NCI-H2029 (cell line): Measurements from ENCODE around the gene NPPA.
A peak's percentile ranks its signal among the peaks of the same experiment; 100 is the strongest.
"Not testable (repeated sequence)": the region's sequence is repeated elsewhere in the genome, so short reads cannot be mapped to it uniquely, and the experiment has no call there.

Experiments
- DNase-seq: peaks from one replicate; lab custom pipeline; 2025; lab: John Stamatoyannopoulos, UW

The NPPA gene

DNA sequence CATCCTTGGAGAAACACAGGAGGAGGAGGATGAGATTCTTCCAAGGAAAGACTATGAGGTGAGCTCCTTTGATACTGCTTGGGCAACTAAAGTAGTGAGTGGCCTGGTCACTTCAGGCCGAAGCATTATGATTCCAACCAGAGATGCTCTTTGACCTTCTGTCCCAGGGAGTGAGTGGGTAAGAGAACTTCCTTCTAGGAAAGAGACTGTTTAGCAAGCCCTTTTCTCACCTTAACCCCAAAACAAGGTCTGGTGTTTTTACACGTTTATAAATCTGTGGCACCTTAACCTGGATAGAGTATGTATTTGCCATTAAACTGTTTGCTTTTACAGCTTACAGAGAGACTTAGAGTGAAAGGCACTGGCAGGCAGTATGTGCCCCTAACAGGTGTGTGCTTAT is 40.5 kb downstream of the NPPA start:
- DNase-seq, result no peak

DNA sequence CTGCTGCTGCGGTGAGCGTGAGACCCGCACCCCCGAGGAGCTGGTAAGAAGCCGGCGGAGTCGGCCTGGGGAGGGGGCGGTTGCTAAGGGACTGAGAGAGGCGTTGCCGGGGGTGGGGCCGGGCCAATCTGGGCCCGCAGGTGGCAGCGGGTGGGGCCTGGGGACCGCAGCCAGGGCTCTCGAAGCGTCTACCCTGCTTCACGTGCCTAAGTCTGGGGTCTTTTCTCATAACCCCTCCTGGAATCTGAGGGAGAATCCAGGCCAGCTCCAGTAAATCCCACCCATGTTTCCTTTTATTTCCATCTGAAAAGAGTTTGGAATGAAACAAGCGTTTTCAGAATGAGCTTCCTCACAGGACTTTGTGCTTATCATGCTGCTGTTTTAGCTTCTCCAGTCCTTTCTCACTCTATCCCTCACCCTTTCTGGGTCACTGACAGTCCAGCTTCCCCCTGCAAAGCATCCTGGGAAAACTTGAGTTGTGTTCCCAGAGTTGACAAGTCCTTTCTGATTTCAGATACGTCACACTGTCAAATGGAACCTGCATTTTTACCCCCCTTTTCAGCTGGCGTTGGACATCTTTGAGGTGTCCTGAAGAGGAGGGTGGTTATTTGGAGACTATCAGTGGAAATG is 41.2 kb downstream of the NPPA start:
- no peak for DNase-seq

DNA sequence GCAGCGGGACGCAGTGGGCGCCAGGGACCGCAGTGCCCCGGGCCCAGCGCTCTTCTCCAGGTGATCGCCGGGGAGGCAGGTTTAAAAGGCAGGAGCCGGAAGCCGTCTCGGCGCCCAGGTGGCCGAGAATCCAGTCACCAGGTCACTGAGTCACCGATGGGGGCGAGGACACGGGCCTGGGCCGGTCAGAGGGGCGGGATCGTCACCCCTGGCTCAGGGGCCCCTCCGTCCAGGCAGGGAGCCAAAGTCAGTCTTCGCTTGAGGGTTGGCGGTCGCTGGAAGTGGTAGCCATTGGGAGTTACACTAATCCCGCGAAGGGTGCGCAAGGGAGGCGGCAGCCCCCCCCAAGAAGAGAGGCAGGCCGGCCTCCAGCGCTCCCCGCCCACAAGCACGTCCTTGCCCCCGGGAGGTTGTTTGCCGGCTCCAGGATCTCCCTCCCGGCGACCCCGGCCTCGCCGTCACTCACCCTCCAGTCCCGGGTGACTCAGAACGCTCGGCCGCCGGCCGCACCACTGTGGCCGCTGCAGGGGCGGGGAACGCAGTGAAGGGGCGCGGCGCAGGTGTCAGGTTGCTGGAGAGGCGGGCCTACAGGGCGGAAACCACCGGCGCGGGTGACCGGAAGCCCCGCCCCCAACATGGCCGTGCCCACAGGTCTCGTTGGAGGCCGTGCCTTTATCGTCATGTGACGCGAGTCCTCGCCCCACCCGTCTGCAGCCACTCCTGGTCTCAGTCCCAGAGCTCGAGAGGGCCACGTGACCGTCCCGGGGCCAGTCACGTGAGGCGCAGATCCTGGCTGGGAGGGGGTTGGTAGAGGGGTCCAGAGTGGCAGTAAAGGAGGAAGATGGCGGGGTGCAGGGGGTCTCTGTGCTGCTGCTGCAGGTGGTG is 41.9 kb downstream of the NPPA start, which contains the start of the genes CLCN6 and MTHFR:
TSS of gene CLCN6 (plus strand) at position 770 of the 885 bp plus-strand sequence. CDS start at position 842, 72 bp downstream.
TSS of gene MTHFR (minus strand) at position 543 of the 885 bp plus-strand sequence. CDS start 2,848 bp downstream, outside the sequence.
- peak; percentile 98 for DNase-seq

DNA sequence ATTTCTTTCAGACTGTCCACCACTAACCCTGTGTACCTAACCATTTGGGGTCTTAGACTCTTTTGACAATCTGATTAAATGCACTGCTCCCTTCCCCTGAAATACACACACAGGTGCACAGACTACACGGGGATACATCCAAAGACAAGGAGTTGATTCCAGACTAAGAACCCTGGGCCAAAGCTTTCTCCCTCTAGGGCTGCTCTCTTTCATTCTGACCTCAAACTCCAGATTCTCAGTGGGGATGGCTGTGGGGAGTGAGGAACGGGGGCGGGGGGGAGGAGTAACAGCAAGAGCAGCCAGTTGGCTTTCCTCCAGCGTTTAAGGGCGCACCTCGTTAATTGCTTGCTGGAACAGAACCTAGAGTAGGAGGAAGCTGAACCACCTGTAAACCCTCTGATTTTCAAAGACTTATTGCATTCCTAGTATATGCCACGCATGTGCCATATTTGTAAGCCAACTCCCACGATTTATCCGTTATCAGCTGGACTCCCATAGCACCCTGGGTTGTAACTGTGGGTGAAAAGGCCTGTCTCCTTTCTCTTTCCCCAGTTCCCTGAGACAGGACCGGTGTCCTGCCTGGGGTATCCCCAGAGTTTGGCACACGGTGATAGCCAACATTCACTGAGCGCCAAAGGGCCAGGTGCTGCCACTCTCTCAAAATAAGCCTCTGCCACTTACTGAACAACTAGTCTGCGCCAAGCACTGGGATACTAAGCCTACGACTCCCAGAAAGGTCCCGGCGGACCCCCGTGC is 42.7 kb downstream of the NPPA start:
- peak; percentile 33 for DNase-seq

DNA sequence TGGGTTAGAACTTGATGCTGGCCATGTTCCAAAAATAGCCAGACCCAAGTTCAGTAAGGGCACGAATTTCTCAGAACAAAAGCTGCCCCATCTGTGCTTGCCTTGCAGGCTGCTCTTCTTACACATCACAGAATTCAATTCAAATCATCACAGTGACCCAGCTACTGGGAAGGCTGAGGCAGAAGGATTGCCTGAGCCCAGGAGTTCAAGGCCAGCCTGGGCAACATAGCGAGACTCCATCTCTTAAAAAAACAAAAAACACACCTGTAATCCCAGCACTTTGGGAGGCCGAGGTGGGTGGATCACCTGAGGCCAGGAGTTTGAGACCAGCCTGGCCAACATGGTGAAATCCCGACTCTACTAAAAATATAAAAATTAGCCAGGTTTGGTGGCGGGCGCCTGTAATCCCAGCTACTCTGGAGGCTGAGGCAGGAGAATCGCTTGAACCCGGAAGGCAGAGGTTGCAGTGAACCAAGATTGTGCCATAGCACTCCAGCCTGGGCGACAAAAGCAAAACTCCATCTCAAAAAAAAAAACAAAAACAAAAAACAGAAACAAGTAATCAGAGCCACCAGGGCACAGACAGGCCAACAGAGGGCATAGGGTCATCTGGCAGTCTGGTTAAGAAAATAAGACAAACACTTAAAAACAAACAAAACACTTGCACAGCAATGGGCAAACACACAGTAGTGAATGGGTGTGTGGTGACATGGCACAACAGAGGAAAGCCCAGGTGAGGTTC is 43.5 kb downstream of the NPPA start:
- DNase-seq, result not testable (repeated sequence)

- DNase-seq, result peak; percentile 53
These were observed 44.4 kb downstream of the NPPA start for GRCh38 chr1:11802973-11803885.

DNA sequence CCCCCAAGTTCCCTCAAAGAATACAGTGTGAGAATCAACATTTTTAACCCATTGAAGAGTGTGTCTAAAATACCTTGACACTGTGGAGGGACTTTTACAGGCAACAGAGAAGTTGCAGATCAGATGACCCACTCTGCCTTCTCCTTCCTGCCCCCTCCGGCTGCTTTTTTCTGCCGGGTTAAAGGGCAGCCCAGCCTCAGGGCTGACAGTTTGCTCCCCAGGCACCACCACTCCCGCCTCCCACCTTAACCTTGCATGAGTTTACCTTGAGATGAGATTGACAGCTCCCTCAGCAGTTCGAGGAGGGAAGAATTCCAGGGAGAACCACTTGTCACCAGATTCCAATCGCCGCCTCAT is 45.0 kb downstream of the NPPA start:
- DNase-seq, result no peak

GRCh38 chr1:11800756-11801433 is 46.7 kb downstream of the NPPA start:
- DNase-seq, result no peak

- no peak for DNase-seq
These were observed 47.2 kb downstream of the NPPA start for GRCh38 chr1:11800391-11800755.

- no peak for DNase-seq
These were observed 47.7 kb downstream of the NPPA start for GRCh38 chr1:11799896-11800295.

GRCh38 chr1:11799099-11799498 is 48.5 kb downstream of the NPPA start:
- no peak for DNase-seq

DNA sequence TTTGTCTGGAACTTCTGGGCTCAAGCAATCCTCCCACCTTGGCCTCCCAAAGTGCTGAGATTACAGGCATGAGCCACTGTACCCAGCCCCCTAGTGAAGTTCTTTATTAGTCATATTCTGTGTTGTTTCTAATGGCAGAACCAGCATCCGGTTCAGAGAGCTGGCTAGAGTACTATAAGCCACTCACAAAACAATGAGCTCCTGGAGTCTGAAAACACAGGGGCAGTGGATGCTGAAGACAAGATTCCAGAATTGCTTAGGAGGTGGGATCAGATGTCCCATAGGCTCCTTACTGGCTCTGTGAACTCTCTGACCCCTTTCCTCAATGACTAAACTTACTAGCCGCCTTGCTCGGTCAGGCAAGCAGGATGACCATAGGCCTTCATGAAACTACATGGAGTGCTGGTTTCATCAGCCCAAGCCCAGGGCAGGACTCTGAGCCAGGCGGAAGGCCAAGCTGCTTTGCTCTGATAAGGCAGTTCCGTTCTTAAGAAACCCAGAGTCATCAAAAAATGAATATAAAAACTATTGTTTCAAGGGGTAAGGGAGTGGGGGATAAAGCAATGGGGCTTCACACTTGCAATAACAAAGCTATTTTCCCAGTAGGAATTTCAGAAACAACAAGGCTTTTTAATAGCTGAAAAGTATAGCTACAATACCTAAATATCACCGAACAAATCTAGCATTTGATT is 49.9 kb downstream of the NPPA start:
- no peak for DNase-seq

DNA sequence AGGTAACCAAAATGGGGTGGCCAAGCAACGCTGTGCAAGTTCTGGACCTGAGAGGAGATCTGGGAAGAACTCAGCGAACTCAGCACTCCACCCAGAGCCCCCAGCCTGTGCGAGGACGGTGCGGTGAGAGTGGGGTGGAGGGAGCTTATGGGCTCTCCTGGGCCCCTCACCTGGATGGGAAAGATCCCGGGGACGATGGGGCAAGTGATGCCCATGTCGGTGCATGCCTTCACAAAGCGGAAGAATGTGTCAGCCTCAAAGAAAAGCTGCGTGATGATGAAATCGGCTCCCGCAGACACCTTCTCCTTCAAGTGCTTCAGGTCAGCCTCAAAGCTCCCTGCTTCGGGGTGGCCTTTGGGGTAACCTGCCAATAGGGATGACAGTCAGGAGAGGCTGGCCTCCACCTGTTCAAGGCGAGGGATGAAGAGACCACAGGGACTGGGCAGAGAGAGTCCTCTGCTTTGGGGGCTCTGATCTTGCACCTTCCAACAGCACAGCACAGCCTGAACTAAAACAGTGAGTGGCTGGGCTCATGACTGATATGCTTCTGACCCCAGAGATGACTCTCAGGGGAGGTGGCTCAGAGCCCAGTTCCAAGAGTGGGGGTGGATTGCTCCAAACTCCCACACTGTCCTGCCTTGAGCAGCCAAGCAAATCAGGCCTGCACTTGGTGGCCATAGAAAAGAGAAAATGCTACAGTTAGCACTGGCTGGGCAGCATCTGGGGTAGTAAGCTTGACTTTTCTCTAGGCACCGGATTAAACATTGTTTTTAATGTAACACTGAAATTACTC is 51.4 kb downstream of the NPPA start:
- no peak for DNase-seq
